HG02678 (cell line): ENCODE measurements around the gene MPST.

Experiments
- ATAC-seq: cut with Tn5 transposase; IDR thresholded peaks from one replicate; pipeline ENCODE4 v1.9.1; 2021; ENCODE audit warnings: mild to moderate bottlenecking, moderate library complexity; ENCODE audit not compliant: unreplicated experiment

The MPST gene

DNA sequence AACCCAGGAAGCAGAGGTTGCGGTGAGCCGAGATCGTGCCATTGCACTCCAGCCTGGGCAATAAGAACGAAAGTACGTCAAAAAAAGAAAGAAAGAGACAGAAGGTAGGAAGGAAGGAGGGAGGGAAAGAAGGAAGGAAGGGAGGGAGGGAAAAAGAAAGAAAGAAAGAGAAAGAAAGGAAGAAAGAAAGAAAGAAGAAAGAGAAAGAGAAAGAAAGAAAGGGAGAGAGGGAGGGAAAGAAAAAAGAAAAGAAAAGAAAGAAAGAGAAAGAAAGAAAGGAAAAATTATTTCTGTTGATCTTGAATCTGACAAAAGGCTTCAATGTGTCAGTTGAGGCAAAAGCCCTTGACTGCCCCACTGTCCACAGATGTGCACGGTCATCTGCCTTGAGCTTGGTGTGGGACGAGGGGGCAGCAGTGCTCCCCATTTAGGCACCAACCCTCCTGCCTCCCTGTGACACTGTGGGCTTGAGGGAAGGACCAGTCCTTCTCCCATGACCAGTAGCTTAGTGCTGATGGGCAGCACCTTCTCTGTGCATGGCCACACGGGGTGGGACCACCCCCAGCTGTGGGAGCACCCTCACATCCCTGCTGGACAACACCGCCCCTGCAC, 56.4 kb downstream of the MPST start:
- ATAC-seq = no peak

- no peak for ATAC-seq
Observed at GRCh38 chr22:37077802-37078448, 58.4 kb downstream of the MPST start.

DNA sequence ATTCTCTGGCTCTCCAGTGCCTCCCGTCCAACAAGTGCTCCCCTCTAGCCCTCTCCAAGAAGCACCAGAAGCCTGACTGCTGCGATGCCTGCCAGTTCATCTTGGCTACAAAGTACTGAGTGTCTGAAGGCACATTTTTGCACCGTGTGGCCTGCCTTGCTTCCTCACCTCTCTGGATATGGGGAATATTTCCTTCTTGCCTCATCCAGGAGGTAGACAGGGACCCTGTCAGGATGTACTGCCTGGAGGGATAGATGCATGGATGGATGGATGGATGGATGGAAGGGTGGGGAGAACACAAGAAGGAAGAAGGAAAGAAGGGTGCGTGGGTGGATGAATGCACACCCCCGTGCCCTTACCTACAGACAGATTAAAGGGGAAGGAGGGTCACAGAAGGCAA, 59.6 kb downstream of the MPST start:
- ATAC-seq = no peak
